HG03378 (cell line): ENCODE data around the gene HTD2.
A peak's percentile ranks its signal among the peaks of the same experiment; 100 is the strongest.

Experiments
- ATAC-seq: cut with Tn5 transposase; IDR thresholded peaks from one replicate; pipeline ENCODE4 v1.9.1; 2021; ENCODE audit warnings: mild to moderate bottlenecking, moderate library complexity; ENCODE audit not compliant: unreplicated experiment

Gene HTD2

GRCh38 chr3:58291671-58292338, 14.5 kb upstream of the HTD2 start:
- ATAC-seq: no peak

- no peak for ATAC-seq
Measured at GRCh38 chr3:58292866-58293265, 13.5 kb upstream of the HTD2 start.

GRCh38 chr3:58293516-58293915, 12.8 kb upstream of the HTD2 start:
- ATAC-seq: no peak

- no peak for ATAC-seq
Measured at GRCh38 chr3:58296269-58296668, 10.1 kb upstream of the HTD2 start.

- ATAC-seq: no peak
Measured at GRCh38 chr3:58296843-58297242, 9.5 kb upstream of the HTD2 start.

- ATAC-seq: no peak
Measured at GRCh38 chr3:58298190-58298589, 8.1 kb upstream of the HTD2 start.

GRCh38 chr3:58299075-58299474, 7.2 kb upstream of the HTD2 start:
- no peak for ATAC-seq

- no peak for ATAC-seq
Measured at GRCh38 chr3:58299839-58300516, 6.3 kb upstream of the HTD2 start.

- no peak for ATAC-seq
Measured at GRCh38 chr3:58307639-58308215, 1.4 kb downstream of the HTD2 start.

- no peak for ATAC-seq
Measured at GRCh38 chr3:58308728-58309127, 2.4 kb downstream of the HTD2 start.

GRCh38 chr3:58317811-58318210, 11.5 kb downstream of the HTD2 start:
- ATAC-seq: no peak

- no peak for ATAC-seq
Measured at GRCh38 chr3:58321791-58322190, 15.5 kb downstream of the HTD2 start.

GRCh38 chr3:58322793-58323192, 16.5 kb downstream of the HTD2 start:
- ATAC-seq: no peak

- no peak for ATAC-seq
Measured at GRCh38 chr3:58323529-58324390, 17.4 kb downstream of the HTD2 start.

GRCh38 chr3:58324391-58325390, 18.4 kb downstream of the HTD2 start:
- ATAC-seq: peak; percentile 50

GRCh38 chr3:58325525-58325992, 19.2 kb downstream of the HTD2 start:
- ATAC-seq: no peak

- no peak for ATAC-seq
Measured at GRCh38 chr3:58326267-58326900, 20.1 kb downstream of the HTD2 start.

GRCh38 chr3:58329150-58329921, 23.0 kb downstream of the HTD2 start:
- no peak for ATAC-seq

GRCh38 chr3:58329922-58330413, 23.6 kb downstream of the HTD2 start:
- ATAC-seq: no peak
